Measurements from ENCODE around the gene ARHGAP23. TPM values are rescaled to one million over a fixed set of nuclear protein-coding genes. Genes with fewer than 3 reads are reported as not detected.
"Not testable (repeated sequence)": the region's sequence is repeated elsewhere in the genome, so short reads cannot be mapped to it uniquely, and the experiment has no call there.

The ARHGAP23 gene
- total RNA-seq, 1 donor from 2014 or later: 31.4 TPM

DNA sequence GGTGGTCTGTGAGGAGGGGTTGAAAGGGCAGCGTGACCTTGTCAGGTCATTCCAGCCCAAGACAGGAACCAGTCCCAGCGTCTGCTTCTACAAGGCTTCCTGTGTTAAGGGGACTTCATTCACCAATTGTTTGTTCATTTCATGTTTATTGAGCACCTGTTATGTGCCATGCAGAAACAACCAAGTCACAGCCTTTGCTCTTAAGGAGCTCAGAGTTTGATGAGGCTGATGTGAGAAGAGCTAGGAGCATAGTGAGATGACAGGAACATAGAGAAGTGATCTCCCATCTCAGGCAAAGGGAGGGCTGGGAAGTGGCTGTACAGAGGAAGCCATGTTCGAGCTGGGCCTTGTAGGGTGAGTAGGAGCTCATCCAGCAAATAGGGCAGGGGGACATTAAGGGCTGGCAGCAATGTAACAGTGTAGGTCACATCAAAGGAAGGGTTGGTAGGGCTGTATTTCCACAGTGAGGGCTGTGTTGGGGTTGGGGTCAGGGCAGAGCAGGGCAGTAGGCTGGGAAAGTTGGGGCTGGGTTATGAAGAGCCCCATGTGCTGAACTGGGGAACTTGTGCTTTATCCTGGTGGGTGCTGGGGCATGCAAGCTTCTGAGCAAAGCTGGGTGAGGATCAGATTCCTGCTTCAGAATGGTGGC is 79.8 kb downstream of the ARHGAP23 start:
- no peak for FAIRE-seq
- DNase-seq (ENCODE audit: low spot score in 2 of 2): no peak

DNA sequence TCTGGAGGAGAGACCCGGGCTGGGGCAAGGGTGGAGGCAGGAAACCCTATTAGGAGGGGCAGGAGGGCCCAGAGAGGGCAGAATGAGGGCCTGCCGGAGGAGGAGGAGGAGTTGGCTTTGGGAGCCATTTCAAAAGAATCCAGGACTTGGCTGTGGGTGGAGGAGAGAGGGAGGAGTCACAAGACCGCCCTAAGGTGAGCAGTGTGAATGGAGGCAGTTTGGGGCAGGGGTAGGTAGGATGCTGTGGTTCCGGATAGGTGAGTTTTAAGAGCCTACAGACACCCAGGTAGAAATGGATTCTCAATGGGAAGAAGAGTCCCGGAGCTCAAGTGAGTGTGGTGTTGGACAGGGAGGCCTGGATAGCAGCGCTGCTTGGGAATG is 80.3 kb downstream of the ARHGAP23 start:
- FAIRE-seq: no peak

DNA sequence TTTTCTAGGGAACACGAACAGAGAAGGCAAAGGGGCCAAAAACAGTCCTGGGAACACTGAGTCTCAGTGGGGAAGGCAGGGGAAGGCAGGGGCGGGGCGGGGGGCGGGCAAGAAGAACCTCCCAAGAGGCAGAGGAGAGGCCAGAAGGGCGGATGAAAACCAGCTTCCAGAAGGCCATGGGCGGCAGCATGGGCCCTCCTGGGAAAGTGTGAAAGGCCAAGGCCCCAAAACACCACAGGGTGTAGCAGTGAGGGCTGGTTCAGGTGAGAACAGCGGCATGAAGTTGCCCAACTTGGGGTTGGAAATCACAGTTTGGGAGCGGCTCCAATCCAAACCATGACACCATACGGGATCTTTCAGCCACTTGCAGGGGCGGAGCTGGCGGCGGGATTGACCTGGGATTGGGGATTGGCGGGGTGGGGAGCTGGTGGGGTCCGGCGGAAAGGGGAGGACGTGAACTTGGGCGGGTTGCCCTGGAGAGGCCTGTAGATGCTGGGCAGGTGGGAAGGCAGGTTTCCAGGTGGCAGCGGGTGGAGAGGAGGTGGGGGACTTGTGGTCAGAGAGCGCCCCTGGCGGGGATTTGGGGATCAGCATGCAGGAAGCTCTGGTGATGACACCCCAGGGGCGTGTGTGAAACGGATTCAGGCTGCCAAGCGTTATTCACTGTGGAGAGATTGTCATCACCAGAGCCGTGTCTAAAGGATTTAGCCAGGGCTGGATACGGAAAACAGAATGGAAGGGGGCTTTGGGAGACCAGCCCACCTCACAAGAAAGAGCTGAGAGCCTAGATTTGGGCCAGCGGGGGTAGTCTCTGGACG is 80.9 kb downstream of the ARHGAP23 start:
- DNase-seq (ENCODE audit: low spot score in 2 of 2): peak; percentile 74 to 86
- no peak for FAIRE-seq

More for the DNA sequence above, 80.3 kb downstream of the ARHGAP23 start:
- no peak for DNase-seq (ENCODE audit: low spot score in 2 of 2)

DNA sequence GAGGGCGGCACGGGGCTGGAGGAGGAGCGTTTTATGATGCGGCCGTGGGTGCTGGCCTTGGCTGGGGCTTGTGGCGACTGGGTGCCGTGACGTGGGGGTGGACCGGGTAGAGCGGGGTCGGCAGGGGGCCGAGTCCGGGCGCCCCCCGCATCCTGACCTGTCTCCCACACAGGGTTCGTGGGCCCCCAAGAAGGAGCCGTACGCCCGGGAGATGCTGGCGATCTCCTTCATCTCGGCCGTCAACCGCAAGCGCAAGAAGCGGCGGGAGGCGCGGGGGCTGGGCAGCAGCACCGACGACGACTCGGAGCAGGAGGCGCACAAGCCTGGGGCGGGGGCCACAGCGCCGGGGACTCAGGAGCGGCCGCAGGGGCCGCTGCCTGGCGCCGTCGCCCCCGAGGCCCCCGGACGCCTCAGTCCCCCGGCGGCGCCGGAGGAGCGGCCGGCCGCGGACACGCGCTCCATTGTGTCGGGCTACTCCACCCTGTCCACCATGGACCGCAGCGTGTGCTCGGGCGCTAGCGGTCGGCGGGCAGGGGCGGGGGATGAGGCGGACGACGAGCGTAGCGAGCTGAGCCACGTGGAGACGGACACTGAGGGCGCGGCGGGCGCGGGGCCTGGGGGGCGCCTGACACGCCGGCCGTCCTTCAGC is 81.6 kb downstream of the ARHGAP23 start:
- DNase-seq (ENCODE audit: low spot score in 2 of 2) (peak; percentile 50), FAIRE-seq (no peak)

DNA sequence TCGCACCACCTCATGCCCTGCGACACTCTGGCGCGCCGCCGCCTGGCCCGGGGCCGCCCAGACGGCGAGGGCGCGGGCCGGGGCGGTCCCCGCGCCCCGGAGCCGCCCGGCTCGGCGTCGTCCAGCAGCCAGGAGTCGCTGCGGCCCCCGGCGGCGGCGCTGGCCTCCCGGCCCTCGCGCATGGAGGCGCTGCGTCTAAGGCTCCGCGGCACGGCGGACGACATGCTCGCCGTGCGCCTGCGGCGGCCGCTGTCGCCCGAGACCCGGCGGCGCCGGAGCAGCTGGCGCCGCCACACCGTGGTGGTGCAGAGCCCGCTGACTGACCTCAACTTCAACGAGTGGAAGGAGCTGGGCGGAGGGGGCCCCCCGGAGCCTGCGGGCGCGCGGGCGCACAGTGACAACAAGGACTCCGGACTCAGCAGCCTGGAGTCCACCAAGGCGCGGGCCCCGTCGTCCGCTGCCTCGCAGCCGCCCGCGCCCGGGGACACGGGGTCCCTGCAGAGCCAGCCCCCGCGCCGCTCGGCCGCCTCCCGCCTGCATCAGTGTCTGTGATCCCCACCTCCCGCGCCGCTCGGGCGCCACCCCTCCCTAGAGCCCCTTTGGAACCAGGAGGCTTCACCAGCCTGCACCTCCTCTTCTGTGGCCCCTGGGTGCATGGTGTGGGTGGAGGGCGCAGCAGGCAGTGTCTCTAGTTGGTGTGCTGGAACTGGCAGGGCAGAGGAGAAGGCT is 82.3 kb downstream of the ARHGAP23 start:
- FAIRE-seq: no peak
- DNase-seq (ENCODE audit: low spot score in 2 of 2): peak; percentile 65 to 67

DNA sequence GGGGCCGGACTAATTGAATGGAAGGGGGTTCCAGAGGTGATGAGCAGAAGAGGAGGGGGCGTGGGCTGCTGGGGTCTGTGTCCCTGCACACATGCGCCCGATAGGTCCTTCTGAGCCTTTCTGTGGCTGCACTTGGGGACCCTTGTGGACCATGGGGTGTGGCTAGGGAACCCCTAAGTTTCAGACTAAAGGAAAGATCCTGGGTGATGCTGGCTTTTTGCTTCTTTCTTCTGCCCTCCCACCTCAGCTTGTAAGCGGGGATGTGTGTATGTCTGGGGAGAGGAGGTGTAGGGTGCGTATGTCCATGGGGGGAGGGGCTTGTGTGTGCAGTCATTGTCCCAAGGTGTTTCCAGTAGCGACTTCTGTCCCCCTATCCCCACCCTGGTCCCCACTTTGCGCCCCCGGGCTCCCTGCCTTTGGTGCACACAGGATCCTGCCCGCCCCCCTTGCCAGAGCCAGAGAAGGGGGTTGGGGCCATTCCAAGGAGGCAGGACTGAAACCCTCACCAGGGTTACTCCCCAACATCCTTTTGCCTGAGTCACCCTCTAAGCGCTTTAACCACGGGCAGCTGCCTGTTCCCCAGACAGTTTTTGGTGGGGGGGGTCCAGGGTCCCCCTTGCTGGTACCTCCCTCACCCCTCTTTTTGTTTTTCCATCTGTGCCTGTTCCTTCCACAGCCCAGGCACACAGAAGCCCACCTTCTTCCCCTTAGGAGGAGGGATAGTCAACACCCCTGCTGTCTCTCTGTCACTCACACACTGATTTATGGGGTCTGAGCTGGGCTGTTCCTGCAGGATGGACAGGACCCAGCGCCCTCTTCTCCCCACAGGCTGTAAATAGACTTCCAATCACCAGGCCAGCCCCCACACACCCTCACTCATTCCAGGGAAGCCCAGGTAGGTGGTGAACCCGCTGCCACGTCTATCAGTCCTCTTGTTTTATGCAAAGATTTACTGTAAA is 83.2 kb downstream of the ARHGAP23 start:
- FAIRE-seq (no peak), DNase-seq (ENCODE audit: low spot score in 2 of 2) (peak in 1 of 2 donors; percentile 36)

DNA sequence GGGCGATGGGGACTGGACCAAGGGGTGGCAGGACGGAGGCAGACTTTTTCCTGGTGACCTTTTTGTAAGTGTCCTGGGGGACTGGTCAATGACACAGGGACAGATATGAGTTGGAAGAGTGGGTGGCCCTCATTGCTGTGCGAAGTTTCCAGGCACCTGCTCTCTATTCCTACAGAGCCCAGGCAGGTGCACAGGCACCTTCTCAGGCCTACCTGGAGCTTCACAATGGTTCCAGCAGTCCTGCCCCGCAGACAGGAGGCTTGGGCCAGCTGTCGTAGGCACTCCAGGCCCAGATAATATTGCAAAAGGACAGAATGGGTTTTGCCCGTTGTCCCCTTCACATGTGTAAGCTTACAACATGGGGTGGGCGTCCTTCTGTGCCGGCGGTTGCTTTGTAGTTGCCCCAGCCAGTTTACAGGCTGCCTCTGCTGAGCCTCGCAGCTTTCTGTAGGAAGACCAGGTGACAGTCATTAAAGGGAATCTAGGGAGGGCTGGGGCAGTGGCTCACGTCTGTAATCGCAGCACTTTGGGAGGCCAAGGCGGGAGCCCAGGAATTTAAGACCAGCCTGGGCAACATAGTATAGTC is 84.3 kb downstream of the ARHGAP23 start:
- no peak for FAIRE-seq
- DNase-seq (ENCODE audit: low spot score in 2 of 2): no peak

DNA sequence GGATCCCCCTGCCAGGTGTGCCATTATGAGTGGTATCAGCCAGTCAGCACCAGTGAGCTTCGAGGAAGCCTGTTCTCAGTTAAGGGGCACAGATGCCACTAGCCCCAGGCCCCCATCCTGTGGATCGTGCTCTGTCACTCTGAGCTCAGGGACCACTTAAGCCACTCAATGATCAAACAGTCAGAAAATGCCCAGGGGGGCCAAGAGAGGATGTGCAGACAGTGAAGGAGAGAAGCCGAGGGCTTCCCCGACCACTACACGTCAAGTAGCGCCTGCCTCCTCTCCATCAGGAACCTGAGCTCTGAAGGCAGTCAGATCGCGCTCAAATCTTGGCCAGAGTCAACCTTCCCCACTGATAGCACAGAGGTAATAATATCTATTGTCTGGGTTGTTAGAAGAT is 98.3 kb downstream of the ARHGAP23 start:
- not testable (repeated sequence) for DNase-seq (ENCODE audit: low spot score in 2 of 2); FAIRE-seq

DNA sequence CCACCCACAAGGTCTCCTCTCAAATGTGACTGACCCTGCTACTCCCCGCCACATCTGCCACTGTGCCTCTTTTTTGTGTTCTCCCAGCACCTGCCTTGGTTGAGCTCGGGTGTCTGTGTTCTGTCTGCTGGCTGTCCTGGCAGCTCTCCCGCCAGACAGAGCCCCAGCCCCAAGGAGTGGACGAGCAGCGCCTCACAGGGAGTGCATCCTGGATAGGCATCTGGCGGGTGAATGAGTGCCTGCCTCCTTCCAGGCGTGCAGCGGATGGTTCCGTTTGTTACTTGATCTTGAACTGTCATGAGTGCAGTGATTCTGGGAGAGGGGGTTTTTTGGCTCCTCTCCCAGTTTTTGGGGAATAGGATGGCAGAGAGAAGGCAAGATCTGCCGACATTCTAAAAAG is 99.9 kb downstream of the ARHGAP23 start:
- not testable (repeated sequence) for FAIRE-seq; DNase-seq (ENCODE audit: low spot score in 2 of 2)

DNA sequence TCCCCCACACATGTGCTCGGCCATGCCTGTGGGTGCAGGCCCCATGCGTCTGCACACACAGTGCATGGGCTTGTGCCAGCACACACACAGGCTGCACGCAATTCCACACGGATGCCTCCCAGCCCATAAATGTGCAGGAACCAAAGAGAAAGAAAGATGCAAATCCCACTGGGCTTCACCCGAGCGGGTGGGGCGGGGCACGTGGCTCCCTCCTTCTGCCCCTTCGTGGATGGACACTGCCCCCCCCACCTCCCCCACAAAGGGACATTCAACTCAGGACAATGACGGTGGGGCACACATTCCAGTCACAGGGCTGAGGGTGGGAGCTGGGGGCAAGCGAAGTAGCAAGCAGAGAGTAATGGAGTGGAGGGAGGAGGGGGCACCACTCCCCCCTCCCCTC is 102.6 kb downstream of the ARHGAP23 start:
- not testable (repeated sequence) for FAIRE-seq; DNase-seq (ENCODE audit: low spot score in 2 of 2)

DNA sequence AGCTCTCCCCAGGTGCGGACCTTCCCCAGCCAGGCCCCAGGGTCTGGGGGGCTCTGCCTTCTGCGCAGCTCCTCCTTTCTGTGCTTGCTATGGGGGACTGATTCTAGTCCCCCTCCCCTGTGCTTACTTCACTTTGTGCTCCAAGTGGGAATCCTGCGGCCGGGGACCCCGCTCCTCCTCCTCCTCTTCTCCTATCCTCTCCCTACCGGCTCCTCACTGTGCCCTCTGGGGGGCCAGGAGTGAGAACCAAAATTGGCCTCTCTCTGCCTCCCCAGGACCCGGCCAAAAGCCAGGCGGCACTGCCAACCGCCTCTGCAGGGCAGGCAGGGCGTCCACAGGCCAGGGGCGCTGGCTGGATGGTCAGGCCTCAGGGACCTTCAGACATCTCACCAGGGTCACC is 103.5 kb downstream of the ARHGAP23 start:
- not testable (repeated sequence) for DNase-seq (ENCODE audit: low spot score in 2 of 2); FAIRE-seq

DNA sequence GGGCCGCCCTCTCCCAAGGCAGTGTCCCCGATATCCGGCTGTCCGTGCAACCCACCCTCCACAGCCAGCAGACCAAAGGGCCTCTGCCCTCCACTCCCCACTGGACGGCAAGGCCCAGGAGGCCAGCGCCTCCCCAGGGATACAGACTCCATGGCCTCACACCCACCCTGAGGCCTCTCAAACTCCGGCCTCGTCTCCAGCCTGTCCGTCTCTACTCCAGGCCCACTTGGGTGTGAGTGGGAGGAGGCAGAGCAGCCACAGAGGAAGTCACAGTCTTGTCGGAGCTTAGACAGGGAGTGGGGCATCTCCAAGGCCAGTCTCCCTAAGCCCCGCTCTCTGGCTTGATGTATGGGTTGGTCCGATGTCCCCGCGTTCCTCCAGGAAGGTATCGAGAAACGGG is 104.2 kb downstream of the ARHGAP23 start:
- no peak for DNase-seq (ENCODE audit: low spot score in 2 of 2)

DNA sequence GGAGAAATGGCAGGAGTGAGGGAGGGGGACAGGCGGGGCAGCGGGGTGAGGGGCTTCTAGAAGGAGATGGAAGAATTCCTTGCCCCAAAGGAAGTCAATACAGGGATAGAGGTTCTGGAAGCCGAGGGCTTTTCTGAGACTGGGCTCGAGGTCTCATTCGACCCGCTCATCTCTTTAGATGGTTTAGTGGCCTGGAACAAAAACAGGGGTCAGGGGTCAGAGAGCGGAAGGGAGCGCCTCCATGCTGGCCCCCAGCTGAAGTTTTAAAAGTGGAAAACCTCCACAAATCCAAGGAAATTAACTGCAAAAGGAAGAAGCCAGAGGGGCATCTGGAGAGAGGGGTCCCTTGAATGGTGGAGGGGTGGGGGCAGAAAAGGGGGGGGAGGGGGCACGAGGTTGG is 105.0 kb downstream of the ARHGAP23 start:
- FAIRE-seq (no peak), DNase-seq (ENCODE audit: low spot score in 2 of 2) (no peak)

More for the DNA sequence above, 104.2 kb downstream of the ARHGAP23 start:
- no peak for FAIRE-seq

DNA sequence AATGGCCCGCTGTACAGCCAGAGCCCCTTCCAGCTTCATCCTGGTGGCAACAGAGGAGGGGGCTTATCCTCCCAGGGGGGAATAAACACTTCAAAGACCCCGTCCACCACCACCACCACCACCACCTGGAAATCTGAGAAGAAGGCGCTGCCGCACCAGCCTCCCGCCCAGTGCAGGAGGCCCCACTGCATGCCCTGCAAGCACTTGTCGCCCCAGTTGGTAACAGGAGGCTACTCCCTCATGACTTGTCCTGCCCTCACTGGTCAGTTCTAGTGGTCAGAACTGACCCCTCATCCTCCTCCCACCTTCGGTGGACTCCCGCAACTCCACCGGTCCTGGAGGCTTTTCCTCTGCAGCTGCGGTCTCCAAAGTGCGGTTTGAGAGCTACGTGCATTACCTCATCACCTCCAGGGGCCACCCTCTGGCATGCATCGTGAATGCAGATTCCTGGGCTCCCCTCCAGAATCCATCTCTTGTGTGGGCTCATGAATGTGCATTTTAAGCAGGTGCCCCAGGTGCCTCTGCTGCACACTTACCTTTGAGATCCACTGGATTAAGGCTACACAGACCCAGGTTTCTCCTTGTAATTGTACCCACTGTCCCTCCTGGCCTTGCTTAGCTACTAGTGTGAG is 105.7 kb downstream of the ARHGAP23 start:
- FAIRE-seq: no peak
- no peak for DNase-seq (ENCODE audit: low spot score in 2 of 2)

DNA sequence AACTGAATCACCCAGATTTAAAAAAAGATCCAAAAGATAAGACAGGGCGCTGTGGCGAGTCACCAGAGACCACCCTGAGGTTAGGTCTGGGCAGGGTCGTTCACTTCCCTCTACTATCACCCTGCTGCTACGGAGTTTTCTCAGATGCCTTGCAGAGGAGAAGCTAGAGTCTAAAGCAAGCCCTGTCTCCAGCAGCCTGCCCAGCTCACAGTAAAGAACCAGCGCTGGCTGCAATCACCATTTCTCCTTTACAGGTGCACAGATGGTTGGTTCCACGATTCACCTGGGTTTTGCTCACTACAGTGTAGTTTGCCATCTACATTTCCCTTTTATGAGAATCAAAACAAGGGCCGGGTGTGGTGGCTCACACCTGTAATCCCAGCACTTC is 106.2 kb downstream of the ARHGAP23 start:
- FAIRE-seq: no peak

DNA sequence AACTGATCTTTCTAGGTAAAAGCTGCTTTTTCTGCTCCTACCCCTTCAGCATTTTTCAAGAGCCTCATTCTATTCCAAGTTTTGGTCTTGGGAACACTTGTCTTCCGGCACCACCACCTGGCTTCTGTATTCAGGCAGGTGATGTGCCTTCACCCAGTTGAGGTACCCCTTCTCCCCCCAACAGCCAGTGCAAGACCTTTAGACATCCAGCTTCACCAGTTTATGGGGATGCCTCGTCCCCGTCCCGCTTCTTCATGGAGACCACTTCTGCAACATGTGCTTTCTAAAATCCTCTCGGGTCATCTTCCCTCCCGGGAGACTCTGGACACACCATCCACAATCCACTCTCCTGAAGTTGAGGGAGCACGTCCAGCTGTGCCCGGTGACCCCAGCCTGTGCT is 107.6 kb downstream of the ARHGAP23 start:
- FAIRE-seq: no peak

More for the DNA sequence above, 106.2 kb downstream of the ARHGAP23 start:
- no peak for DNase-seq (ENCODE audit: low spot score in 2 of 2)

DNA sequence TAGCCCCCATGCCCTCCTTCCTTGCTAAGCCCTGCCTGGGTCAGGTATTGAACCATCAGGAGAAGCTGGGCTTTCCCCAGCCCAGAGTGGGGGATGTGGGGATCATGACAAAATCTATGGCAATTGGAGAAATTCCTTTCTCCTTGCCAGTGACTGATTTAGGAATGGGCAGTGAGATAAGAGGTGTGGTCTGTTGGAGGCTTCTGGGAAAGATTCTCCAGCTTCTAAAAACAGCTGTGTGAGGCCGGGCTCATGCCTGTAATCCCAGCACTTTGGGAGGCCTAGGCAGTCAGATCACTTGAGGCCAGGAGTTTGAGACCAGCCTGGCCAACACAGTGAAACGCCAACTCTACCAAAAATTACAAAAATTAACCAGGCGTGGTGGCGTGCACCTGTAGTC is 108.4 kb downstream of the ARHGAP23 start:
- DNase-seq (ENCODE audit: low spot score in 2 of 2) (no peak), FAIRE-seq (no peak)

More for the DNA sequence above, 107.6 kb downstream of the ARHGAP23 start:
- no peak for DNase-seq (ENCODE audit: low spot score in 2 of 2)

DNA sequence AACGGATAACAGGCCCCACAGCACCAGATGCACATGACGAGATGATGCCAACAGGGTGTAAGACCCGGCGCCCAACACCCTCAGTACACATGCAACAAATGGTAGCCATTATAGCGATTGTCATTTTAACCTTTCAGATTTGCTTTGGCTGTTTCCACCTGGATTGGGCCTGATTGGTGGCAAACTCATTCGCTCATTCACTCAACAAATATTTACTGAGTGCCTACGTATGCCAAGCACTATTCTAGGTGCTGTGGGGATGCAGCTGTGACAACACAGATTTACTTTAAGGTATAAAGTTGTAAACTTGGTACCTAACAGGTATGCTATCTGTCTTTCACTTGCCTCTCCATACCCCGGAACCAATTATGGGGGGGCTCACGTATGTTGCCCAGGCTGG is 110.6 kb downstream of the ARHGAP23 start:
- FAIRE-seq: no peak
- DNase-seq (ENCODE audit: low spot score in 2 of 2): no peak

DNA sequence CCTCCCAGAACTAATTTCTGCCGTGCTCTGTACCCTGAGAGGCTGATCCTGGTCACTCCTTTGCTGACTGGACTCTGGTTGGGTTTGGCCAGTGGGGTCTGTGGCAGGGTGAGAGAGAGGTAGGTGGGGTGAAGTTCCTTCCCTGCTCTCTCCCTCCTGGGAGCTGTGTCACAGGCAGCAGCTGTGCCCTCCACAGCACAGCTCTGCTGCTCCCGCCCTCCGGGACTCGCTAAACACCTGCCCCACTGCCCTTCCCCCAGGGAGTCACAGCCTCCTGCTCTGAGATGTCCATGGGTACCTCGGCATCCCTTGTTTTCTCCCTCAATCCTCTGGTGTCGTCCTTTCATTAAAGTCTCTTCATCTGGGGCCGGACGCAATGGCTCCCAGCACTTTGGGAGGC is 111.1 kb downstream of the ARHGAP23 start:
- FAIRE-seq (no peak), DNase-seq (ENCODE audit: low spot score in 2 of 2) (no peak)

Measured in frontal cortex (tissue), 4 donors.